Naive thymus-derived CD4-positive, alpha-beta T cell (primary cell): ENCODE results near the gene PDCD4. TPM values are rescaled to one million over a fixed set of nuclear protein-coding genes. Genes with fewer than 3 reads are reported as not detected.
A peak's percentile ranks its signal among the peaks of the same experiment; 100 is the strongest.

Source experiments
- ATAC-seq: fragments of 150-1000 bp; cut with Tn5 transposase; 2 replicates; pipeline ENCODE4 v1.10.0; 2021; ENCODE audit warnings: mild to moderate bottlenecking, moderate library complexity
- CTCF ChIA-PET: fragments of 350-600 bp; sonication (Branson Sonifier 250); formaldehyde crosslinking; loops from one replicate; lab custom pipeline; 2021; ENCODE audit warnings: antibody characterized with exemption; lab: Charles Lee
- POLR2A ChIA-PET: fragments of 350-600 bp; sonication (Branson Sonifier 250); formaldehyde crosslinking; loops from one replicate; lab custom pipeline; 2021; ENCODE audit warnings: antibody characterized with exemption, inconsistent platforms; lab: Charles Lee
- DNase-seq, 9 donors: peaks; one replicate each; pipeline versions ENCODE4 v3.0.0 to v3.0.0-alpha.2; 2020 to 2022; ENCODE audit warnings: mixed read lengths in 1 of 9
- H3K27ac ChIP-seq: one replicate; pipeline ENCODE4 v1.7.0; 2013; ENCODE audit warnings: mild to moderate bottlenecking, low read depth, low read length, moderate library complexity
- H3K27me3 ChIP-seq, 2 donors: one replicate each; pipeline ENCODE4 v1.7.0; 2013; ENCODE audit warnings: low read length in 2 of 2, mild to moderate bottlenecking in 2 of 2, moderate library complexity in 2 of 2; ENCODE audit not compliant: control insufficient read depth in 2 of 2, insufficient read depth in 2 of 2
- H3K36me3 ChIP-seq, 3 experiments: 1 replicate in 2 of 3; 2 replicates in 1 of 3; pipeline ENCODE4 v1.7.0; 2013; ENCODE audit warnings: low read length in 3 of 3, mild to moderate bottlenecking in 3 of 3, moderate library complexity in 1 of 3; ENCODE audit not compliant: insufficient read depth in 3 of 3, control insufficient read depth in 2 of 3
- H3K4me1 ChIP-seq, 2 donors: one replicate each; pipeline ENCODE4 v1.7.0; 2013; ENCODE audit warnings: low read length in 2 of 2, mild to moderate bottlenecking in 2 of 2, moderate library complexity in 1 of 2; ENCODE audit not compliant: control insufficient read depth in 2 of 2, insufficient read depth in 2 of 2
- H3K4me3 ChIP-seq: 2 replicates; pipeline ENCODE4 v1.7.0; 2013; ENCODE audit warnings: mild to moderate bottlenecking, low read length
- H3K9me3 ChIP-seq, 3 experiments: 1 replicate in 2 of 3; 2 replicates in 1 of 3; pipeline ENCODE4 v1.7.0; 2013; ENCODE audit warnings: low read length in 3 of 3; ENCODE audit not compliant: control insufficient read depth in 2 of 3
- H3K27ac Mint-ChIP-seq, 9 donors: one replicate each; pipeline ENCODE4 v1.8.0; 2020 to 2022; ENCODE audit warnings: mixed read lengths in 9 of 9, mild to moderate bottlenecking in 8 of 9, moderate library complexity in 5 of 9, inconsistent platforms in 2 of 9
- H3K27me3 Mint-ChIP-seq, 5 donors: one replicate each; pipeline ENCODE4 v1.8.0; 2021 to 2022; ENCODE audit warnings: mixed read lengths in 5 of 5, mild to moderate bottlenecking in 1 of 5
- H3K36me3 Mint-ChIP-seq, 5 donors: one replicate each; pipeline ENCODE4 v1.8.0; 2020 to 2022; ENCODE audit warnings: mixed read lengths in 5 of 5, mild to moderate bottlenecking in 3 of 5, inconsistent platforms in 1 of 5
- H3K4me1 Mint-ChIP-seq, 7 donors: one replicate each; pipeline ENCODE4 v1.8.0; 2020 to 2022; ENCODE audit warnings: mixed read lengths in 7 of 7, mild to moderate bottlenecking in 3 of 7, inconsistent platforms in 1 of 7
- H3K4me3 Mint-ChIP-seq, 10 donors: one replicate each; pipeline ENCODE4 v1.8.0; 2020 to 2022; ENCODE audit warnings: mild to moderate bottlenecking in 10 of 10, mixed read lengths in 10 of 10, moderate library complexity in 6 of 10, inconsistent platforms in 2 of 10
- H3K9me3 Mint-ChIP-seq, 11 donors: one replicate each; pipeline ENCODE4 v1.8.0; 2020 to 2022; ENCODE audit warnings: mixed read lengths in 11 of 11, mild to moderate bottlenecking in 4 of 11, inconsistent platforms in 1 of 11, moderate library complexity in 1 of 11
- intact Hi-C, 2 donors: fragments of 100-400 bp; cut with micrococcal nuclease; formaldehyde crosslinking; loops; one replicate each; pipeline ENCODE4 v1.15.1; 2023
- polyA plus RNA-seq, 2 donors: library from polyadenylated mRNA; unstranded; fragments of 300-500 nt; fragmentation: Illumina TruSeq; gene quantifications; one replicate each; pipeline ENCODE4 v1.2.3, GENCODE V29; 2021
- total RNA-seq, 6 experiments: library from RNA in 5 of 6; stranded (reverse) in 5 of 6; gene quantifications; 1 replicate in 5 of 6; 2 replicates in 1 of 6; pipeline ENCODE4 v1.2.3 and lab custom pipeline; 2021 to 2026

The PDCD4 gene
- total and polyA plus RNA-seq, 7 experiments from 2014 or later = 93.7 to 295 (median 253) TPM

GRCh38 chr10:110881247-110881646 is 9.5 kb downstream of the PDCD4 start:
- peak overlapping the region in 7 of 10 donors; percentile 32 to 77 (median 48) for H3K4me3 Mint-ChIP-seq
- ChIA-PET POLR2A (interaction anchor here (0.7 to 1.7 kb wide), 4 partner anchors 10 to 77 kb away, joined by 3 to 8 read pairs (median 3); partner anchors contain the start of gene PDCD4), CTCF (interaction anchor here (1.0 to 1.6 kb wide), 2 partner anchors 26 to 135 kb away, joined by 3 to 4 read pairs; no protein-coding TSS in a partner anchor)
- H3K36me3 ChIP-seq = peaks cover 0 to 27% (median 25%) of the 10 kb centered on the region in 3 experiments
- H3K27ac ChIP-seq = peak overlapping the region; percentile 46
- peaks cover 41 to 68% of the 10 kb centered on the region in 2 donors for H3K4me1 ChIP-seq
- peaks cover 39 to 90% (median 83%) of the 10 kb centered on the region in 7 donors for H3K4me1 Mint-ChIP-seq
- DNase-seq (no peak), ATAC-seq (no peak)
- no peaks in the 10 kb centered on the region for H3K27me3 ChIP-seq
- H3K4me3 ChIP-seq = no peak overlapping the region
- no peaks in the 10 kb centered on the region for H3K27me3 Mint-ChIP-seq
- H3K9me3 Mint-ChIP-seq = no peaks in the 10 kb centered on the region
- intact Hi-C loops = no loop called here
- H3K27ac Mint-ChIP-seq = peak overlapping the region in 8 of 9 donors; percentile 19 to 80 (median 56)
- H3K36me3 Mint-ChIP-seq = peaks cover 12 to 62% (median 34%) of the 10 kb centered on the region in 5 donors
- H3K9me3 ChIP-seq = no peaks in the 10 kb centered on the region

- Histone ChIP-seq H3K27me3 (no peaks in the 10 kb centered on the region), H3K4me3 (no peak overlapping the region), H3K36me3 (peaks cover 0 to 27% (median 27%) of the 10 kb centered on the region in 3 experiments), H3K27ac (peak overlapping the region; percentile 46), H3K4me1 (peaks cover 43 to 66% of the 10 kb centered on the region in 2 donors), H3K9me3 (no peaks in the 10 kb centered on the region)
- ChIA-PET CTCF (interaction anchor here (0.8 to 1.6 kb wide), 4 partner anchors 27 to 136 kb away, joined by 3 to 4 read pairs (median 3); no protein-coding TSS in a partner anchor), POLR2A (interaction anchor here (1.0 to 1.2 kb wide), 2 partner anchors 46 to 69 kb away, joined by 3 to 4 read pairs; no protein-coding TSS in a partner anchor)
- DNase-seq (no peak), ATAC-seq (no peak)
- peaks cover 40 to 91% (median 83%) of the 10 kb centered on the region in 7 donors for H3K4me1 Mint-ChIP-seq
- peak overlapping the region in 8 of 10 donors; percentile 33 to 77 (median 56) for H3K4me3 Mint-ChIP-seq
- intact Hi-C loops = loop anchor here in 1 of 2 donors (1.0 kb wide), 1 partner anchor 8 kb away; no protein-coding TSS in a partner anchor
- no peaks in the 10 kb centered on the region for H3K9me3 Mint-ChIP-seq
- peaks cover 12 to 65% (median 36%) of the 10 kb centered on the region in 5 donors for H3K36me3 Mint-ChIP-seq
- H3K27ac Mint-ChIP-seq = peak overlapping the region in 5 of 9 donors; percentile 26 to 77 (median 59)
- H3K27me3 Mint-ChIP-seq = no peaks in the 10 kb centered on the region
These were observed 10.2 kb downstream of the PDCD4 start for GRCh38 chr10:110881905-110882304.

- H3K36me3 Mint-ChIP-seq = peaks cover 12 to 60% (median 33%) of the 10 kb centered on the region in 5 donors
- no peaks in the 10 kb centered on the region for H3K27me3 ChIP-seq
- no peaks in the 10 kb centered on the region for H3K27me3 Mint-ChIP-seq
- DNase-seq (no peak), ATAC-seq (no peak)
- peak overlapping the region in 8 of 9 donors; percentile 24 to 85 (median 76) for H3K27ac Mint-ChIP-seq
- no peaks in the 10 kb centered on the region for H3K9me3 Mint-ChIP-seq
- H3K27ac ChIP-seq = peak overlapping the region; percentile 62
- H3K9me3 ChIP-seq = no peaks in the 10 kb centered on the region
- peak overlapping the region; percentile 69 to 85 (median 74) for H3K4me3 Mint-ChIP-seq
- CTCF ChIA-PET = interaction anchor here (1.2 kb wide), 2 partner anchors 9 to 141 kb away, joined by 3 read pairs; no protein-coding TSS in a partner anchor
- intact Hi-C loops = loop anchor here in 1 of 2 donors (1.0 kb wide), 1 partner anchor 9 kb away; no protein-coding TSS in a partner anchor
- H3K4me1 ChIP-seq = peaks cover 40 to 60% of the 10 kb centered on the region in 2 donors
- peaks cover 5 to 26% (median 23%) of the 10 kb centered on the region in 3 experiments for H3K36me3 ChIP-seq
- POLR2A ChIA-PET = interaction anchor here (0.8 to 1.7 kb wide), 5 partner anchors 9 to 133 kb away, joined by 3 to 5 read pairs (median 4); no protein-coding TSS in a partner anchor
- peaks cover 37 to 81% (median 74%) of the 10 kb centered on the region in 7 donors for H3K4me1 Mint-ChIP-seq
- peak overlapping the region; percentile 42 for H3K4me3 ChIP-seq
These were observed 12.2 kb downstream of the PDCD4 start for GRCh38 chr10:110883924-110884323.

GRCh38 chr10:110885932-110886674 is 14.4 kb downstream of the PDCD4 start:
- Histone ChIP-seq H3K4me3 (no peak overlapping the region), H3K9me3 (no peaks in the 10 kb centered on the region), H3K27ac (peak overlapping the region; percentile 47), H3K36me3 (peaks cover 5 to 33% (median 28%) of the 10 kb centered on the region in 3 experiments), H3K27me3 (no peaks in the 10 kb centered on the region), H3K4me1 (peaks cover 30 to 57% of the 10 kb centered on the region in 2 donors)
- H3K4me3 Mint-ChIP-seq = peak overlapping the region in 7 of 10 donors; percentile 1 to 39 (median 18)
- DNase-seq = no peak
- ATAC-seq = no peak
- no peaks in the 10 kb centered on the region for H3K27me3 Mint-ChIP-seq
- H3K4me1 Mint-ChIP-seq = peaks cover 29 to 74% (median 70%) of the 10 kb centered on the region in 7 donors
- ChIA-PET POLR2A (interaction anchor here (0.9 to 2.0 kb wide), 5 partner anchors 9 to 137 kb away, joined by 3 to 9 read pairs (median 4); no protein-coding TSS in a partner anchor), CTCF (interaction anchor here (1.1 to 1.7 kb wide), 5 partner anchors 11 to 146 kb away, joined by 3 to 10 read pairs (median 3); no protein-coding TSS in a partner anchor)
- intact Hi-C loops = no loop called here
- H3K9me3 Mint-ChIP-seq = no peaks in the 10 kb centered on the region
- H3K27ac Mint-ChIP-seq = peak overlapping the region in 8 of 9 donors; percentile 3 to 68 (median 35)
- H3K36me3 Mint-ChIP-seq = peaks cover 15 to 57% (median 46%) of the 10 kb centered on the region in 5 donors

GRCh38 chr10:110887560-110887959 is 15.8 kb downstream of the PDCD4 start:
- POLR2A ChIA-PET = interaction anchor here (0.6 to 2.0 kb wide), 9 partner anchors 11 to 139 kb away, joined by 3 to 9 read pairs (median 4); no protein-coding TSS in a partner anchor
- Histone ChIP-seq H3K27ac (no peak overlapping the region), H3K4me1 (peaks cover 25 to 48% of the 10 kb centered on the region in 2 donors), H3K27me3 (no peaks in the 10 kb centered on the region), H3K4me3 (no peak overlapping the region), H3K36me3 (peaks cover 9 to 39% (median 24%) of the 10 kb centered on the region in 3 experiments), H3K9me3 (no peaks in the 10 kb centered on the region)
- ATAC-seq (no peak), DNase-seq (no peak)
- H3K4me3 Mint-ChIP-seq = peak overlapping the region in 3 of 10 donors; percentile 16 to 47 (median 20)
- H3K27me3 Mint-ChIP-seq = no peaks in the 10 kb centered on the region
- intact Hi-C loops = no loop called here
- CTCF ChIA-PET = interaction anchor here (0.7 to 1.7 kb wide), 8 partner anchors 9 to 148 kb away, joined by 3 to 10 read pairs (median 4); no protein-coding TSS in a partner anchor
- H3K9me3 Mint-ChIP-seq = peaks cover 0 to 1% (median 0%) of the 10 kb centered on the region in 11 donors
- peaks cover 12 to 55% (median 36%) of the 10 kb centered on the region in 5 donors for H3K36me3 Mint-ChIP-seq
- H3K27ac Mint-ChIP-seq = peak overlapping the region in 8 of 9 donors; percentile 20 to 81 (median 39)
- H3K4me1 Mint-ChIP-seq = peaks cover 26 to 73% (median 68%) of the 10 kb centered on the region in 7 donors
